Activated T-cell treated with anti-CD3 and anti-CD28 coated beads for 24 hours (primary cell): Measurements from ENCODE around the gene SELENOW.
"Not testable (repeated sequence)": the region's sequence is repeated elsewhere in the genome, so short reads cannot be mapped to it uniquely, and the experiment has no call there.

Source experiments
- DNase-seq: peaks from one replicate; pipeline ENCODE4 v3.0.0-alpha.2; 2020; ENCODE audit warnings: low read depth

SELENOW gene

GRCh38 chr19:47778049-47778953 lies at the start of gene SELENOW:
Gene SELENOW, plus strand, starts transcription at chr19:47778703. Its CDS starts 83 bp downstream, at chr19:47778786.
- peak; percentile 68 for DNase-seq

DNA sequence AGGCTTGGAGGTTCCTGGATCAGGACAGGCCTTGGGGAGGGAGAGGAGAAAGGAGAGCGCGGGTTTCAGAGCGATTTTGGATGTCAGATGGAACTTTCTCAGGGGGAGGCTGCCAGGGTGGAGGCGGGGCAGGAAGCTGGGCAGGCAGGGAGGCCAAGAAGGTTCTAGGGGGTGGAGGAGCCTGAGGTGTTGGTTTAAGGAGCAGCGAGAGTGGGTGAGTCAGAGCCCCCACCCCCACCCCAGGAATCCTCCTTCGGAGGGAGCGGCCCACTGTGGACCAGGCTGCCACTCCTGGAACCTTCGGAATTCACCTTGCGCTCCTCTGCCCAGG lies 49.1 kb upstream of the SELENOW start:
- DNase-seq, result no peak

- DNase-seq, result peak; percentile 42
Measured at GRCh38 chr19:47729799-47730520, 48.5 kb upstream of the SELENOW start.

DNA sequence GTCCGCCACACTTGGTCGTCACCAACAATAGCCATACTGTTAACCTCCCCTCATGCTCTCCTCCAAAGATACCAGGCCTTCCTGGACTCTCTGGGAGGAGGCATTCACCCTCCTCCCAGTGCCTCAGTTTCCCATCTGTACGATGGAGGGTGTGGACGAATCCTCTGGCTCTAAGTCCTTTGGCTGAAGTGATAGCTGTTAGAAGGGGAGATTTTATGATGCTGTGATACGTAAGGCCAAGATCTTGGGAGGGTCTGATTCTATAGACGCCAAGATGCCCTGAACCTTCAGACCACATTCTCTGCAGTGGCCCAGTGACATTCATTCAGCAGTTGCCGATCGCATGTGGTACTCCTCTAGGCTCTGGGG lies 48.0 kb upstream of the SELENOW start:
- DNase-seq, result no peak

DNA sequence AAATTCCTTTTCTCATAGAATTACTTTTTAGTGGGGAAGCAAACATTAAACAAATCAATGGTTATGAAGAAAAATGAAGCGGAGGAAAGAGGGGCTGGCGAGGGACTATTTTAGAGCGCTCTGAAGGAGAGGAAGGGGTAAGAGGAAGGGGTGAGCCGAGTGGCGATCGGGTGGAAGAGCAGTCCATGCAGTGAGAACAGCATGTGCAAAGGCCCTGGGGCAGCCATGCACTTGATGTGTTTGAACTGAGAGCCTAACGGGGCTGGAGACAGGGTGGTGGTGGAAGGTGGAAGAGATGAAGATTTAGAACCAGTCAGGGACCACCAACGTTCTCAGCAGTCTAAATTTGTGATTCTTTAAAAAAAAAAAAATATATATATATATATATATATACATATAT lies 47.6 kb upstream of the SELENOW start:
- no peak for DNase-seq

DNA sequence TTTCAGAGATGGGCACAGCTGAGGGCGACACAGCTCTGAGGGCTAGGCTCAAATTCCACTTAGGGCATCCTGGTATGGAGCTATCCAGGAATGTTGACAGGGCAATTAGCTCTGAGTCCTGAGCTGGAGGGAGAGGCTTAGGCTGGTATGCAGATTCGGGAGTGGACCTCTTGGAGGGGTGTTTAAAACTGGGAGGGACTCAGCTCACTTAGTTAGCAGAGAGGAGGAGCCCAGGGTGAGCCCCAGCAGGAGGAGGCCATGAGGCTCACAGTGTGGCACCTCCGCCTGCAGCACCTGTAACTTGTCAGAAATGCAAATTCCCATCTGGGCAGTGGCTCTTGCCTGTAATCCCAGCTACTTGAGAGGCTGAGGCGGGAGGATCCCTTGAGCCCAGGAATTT lies 43.4 kb upstream of the SELENOW start:
- DNase-seq, result no peak

DNA sequence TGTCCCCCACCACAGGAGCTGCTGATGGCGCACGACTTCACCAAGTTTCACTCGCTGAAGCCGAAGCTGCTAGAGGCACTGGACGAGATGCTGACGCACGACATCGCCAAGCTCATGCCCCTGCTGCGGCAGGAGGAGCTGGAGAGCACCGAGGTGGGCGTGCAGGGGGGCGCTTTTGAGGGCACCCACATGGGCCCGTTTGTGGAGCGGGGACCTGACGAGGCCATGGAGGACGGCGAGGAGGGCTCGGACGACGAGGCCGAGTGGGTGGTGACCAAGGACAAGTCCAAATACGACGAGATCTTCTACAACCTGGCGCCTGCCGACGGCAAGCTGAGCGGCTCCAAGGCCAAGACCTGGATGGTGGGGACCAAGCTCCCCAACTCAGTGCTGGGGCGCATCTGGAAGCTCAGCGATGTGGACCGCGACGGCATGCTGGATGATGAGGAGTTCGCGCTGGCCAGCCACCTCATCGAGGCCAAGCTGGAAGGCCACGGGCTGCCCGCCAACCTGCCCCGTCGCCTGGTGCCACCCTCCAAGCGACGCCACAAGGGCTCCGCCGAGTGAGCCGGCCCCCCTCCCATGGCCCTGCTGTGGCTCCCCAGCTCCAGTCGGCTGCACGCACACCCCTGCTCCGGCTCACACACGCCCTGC lies 37.5 kb upstream of the SELENOW start:
- DNase-seq, result no peak

GRCh38 chr19:47741544-47742140 lies 36.9 kb upstream of the SELENOW start:
- no peak for DNase-seq

DNA sequence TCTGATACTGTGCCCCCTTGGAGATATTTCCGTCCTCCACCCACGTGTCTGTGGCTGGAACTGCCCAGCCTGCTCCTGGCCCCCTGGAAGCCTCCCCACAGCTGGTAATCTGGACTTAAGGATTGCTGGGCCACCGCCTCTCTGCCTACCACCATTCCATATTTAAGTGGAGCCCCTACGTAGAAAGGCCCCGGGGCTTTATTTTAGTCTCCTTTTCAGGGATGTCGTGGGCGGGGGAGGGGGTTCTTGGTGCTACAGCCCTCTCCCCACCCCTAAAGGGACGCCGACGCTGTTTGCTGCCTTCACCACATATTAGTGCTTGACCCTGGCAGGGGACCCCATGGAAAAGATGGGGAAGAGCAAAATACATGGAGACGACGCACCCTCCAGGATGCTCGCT lies 35.9 kb upstream of the SELENOW start:
- no peak for DNase-seq

- DNase-seq, result peak; percentile 95
Measured at GRCh38 chr19:47745010-47745901, 33.2 kb upstream of the SELENOW start, which contains the start of gene NOP53. Gene NOP53, plus strand, starts transcription at chr19:47745546. Its CDS starts 14 bp downstream, at chr19:47745560.

DNA sequence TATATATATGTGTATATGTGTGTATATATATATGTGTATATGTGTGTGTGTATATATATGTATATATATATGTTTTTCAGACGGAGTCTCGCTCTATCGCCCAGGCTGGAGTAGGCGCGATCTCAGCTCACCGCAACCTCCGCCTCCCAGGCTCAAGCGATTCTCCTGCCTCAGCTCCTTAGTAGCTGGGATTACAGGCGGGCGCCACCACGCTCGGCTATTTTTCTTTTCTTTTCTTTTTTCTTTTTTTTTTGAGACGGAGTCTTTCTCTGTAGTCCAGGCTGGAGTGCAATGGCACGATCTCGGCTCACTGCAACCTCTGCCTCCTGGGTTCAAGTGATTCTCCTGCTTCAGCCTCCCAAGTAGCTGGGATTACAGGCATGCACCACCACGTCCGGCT lies 32.4 kb upstream of the SELENOW start:
- DNase-seq, result not testable (repeated sequence)

GRCh38 chr19:47749326-47749725 lies 29.2 kb upstream of the SELENOW start:
- DNase-seq, result no peak

DNA sequence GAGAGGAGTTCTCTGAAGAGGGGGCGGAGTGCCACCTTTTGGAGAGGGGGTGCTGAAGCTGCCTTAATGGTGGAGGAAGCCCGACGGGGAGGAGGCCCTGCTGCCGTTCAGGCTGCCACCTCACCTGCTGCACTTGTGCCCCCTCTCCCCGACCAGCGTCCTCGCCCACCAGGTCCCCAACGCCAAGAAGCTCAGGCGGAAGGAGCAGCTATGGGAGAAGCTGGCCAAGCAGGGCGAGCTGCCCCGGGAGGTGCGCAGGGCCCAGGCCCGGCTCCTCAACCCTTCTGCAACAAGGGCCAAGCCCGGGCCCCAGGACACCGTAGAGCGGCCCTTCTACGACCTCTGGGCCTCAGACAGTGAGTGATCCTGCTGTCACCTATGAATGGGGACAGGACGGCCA lies 27.8 kb upstream of the SELENOW start:
- DNase-seq, result no peak

DNA sequence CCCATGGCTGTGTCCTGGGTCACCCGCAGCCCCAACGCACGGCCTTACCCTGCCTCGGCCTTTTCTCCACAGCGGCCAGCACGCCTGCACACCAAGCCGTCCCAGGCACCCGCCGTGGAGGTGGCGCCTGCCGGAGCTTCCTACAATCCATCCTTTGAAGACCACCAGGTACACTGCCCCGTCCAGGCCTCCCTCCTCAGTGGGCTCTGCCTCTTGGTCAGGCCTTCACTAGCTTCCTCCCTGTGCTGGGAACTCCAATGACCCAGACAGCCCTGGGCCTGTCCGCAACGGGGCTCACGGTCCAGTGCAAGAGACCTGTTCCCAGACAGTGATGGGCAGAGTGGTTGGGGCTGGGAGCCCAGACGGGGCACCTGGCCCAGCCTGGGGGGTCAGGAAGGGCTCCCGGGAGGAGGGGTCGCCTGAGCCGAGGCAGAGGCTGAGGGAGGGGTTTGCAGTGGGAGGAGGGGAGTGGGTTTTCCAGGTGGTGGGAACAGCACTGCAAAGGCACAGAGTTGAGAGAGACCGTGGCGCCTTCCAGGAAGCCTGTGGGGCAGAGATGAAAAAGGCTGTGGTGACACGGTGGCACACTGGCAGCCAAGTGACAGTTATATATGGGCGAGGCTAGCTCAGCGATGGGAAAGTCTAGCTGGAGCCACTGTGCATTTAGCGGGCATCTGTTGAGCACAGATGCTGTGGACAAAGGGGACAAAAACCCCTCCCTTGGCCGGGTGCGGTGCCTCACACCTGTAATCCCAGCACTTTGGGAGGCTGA lies 25.9 kb upstream of the SELENOW start:
- no peak for DNase-seq

DNA sequence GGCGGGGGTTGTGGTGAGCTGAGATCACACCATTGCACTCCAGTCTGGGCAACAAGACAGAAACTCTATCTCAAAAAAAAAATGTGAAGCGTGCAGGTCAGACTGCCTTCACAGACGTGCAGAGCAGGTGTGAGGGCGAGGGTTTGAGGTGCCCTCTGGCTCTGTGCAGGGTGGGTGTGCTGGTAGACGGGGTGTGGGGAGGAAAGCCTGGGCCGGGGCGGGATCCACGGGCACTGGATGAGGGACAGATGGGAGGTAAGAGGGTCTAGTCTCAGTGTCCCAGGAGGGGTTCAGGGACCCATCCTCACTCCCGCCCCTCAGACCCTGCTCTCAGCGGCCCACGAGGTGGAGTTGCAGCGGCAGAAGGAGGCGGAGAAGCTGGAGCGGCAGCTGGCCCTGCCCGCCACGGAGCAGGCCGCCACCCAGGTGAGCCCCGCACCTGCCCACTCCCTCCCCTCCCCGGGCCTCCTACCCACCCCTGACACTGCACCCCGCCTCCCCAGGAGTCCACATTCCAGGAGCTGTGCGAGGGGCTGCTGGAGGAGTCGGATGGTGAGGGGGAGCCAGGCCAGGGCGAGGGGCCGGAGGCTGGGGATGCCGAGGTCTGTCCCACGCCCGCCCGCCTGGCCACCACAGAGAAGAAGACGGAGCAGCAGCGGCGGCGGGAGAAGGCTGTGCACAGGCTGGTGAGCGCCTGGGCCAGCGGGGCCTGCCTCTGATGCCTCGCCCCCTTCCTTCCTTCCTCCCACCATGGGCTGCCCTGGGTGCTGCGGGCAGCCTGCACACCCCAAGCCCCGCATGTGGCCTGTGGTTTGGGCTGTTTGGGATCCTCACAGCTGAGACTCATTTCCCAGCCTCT lies 24.1 kb upstream of the SELENOW start:
- no peak for DNase-seq

GRCh38 chr19:47755065-47755761 lies 23.3 kb upstream of the SELENOW start:
- DNase-seq, result no peak

GRCh38 chr19:47755762-47756626 lies 22.5 kb upstream of the SELENOW start:
- DNase-seq, result no peak

GRCh38 chr19:47756627-47756929 lies 21.9 kb upstream of the SELENOW start:
- no peak for DNase-seq
